Erythroblast (primary cell): ENCODE data around the gene LANCL2.
"Not testable (repeated sequence)": the region's sequence is repeated elsewhere in the genome, so short reads cannot be mapped to it uniquely, and the experiment has no call there.

Experiments
- DNase-seq, 2 experiments: peaks; one replicate each; lab custom pipeline; 2025; lab: John Stamatoyannopoulos, UW
- GATA1 ChIP-seq: IDR thresholded peaks from 2 replicates; pipeline ENCODE4 v1.6.1; 2011; ENCODE audit warnings: low read depth, mild to moderate bottlenecking, control low read depth, low read length, moderate library complexity
- POLR2A ChIP-seq: IDR thresholded peaks from 2 replicates; pipeline ENCODE4 v1.6.1; 2011; ENCODE audit warnings: mild to moderate bottlenecking, low read length

The LANCL2 gene

DNA sequence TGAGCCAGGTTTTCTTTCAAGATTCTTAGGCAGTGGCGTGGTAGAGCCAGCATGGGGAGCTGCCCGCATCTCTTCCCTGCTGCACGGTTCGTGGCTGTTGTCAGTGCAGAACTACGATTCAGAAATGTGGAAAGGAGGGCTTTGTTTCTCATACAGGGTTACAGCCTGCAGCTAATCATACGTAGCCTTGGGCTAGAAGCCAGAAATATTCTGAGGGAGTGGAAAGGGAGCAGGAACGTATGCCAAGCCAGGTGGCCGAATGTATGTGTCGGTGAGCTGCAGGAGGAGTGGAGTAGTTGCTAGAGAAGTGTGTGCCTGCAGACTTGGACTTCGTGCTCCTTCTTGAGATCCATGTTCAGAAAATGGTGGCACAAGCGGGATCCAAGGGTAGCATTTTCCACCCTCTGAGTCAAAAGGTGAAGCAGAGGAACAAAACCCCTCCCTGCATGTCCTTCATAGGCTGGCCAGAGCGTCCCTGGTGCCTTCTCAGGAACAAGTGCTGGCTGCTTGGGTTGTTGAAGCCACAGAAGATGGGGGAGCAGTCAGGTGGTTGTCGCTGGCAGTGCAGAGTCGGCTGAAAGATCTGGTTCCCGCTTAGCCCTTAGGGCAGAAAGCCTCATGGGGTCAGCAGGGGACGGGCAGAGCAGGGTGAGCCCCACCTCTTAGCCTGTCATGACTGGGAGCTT lies 40.9 kb downstream of the LANCL2 start:
- TF ChIP-seq GATA1 (no peak), POLR2A (no peak)
- no peak for DNase-seq

DNA sequence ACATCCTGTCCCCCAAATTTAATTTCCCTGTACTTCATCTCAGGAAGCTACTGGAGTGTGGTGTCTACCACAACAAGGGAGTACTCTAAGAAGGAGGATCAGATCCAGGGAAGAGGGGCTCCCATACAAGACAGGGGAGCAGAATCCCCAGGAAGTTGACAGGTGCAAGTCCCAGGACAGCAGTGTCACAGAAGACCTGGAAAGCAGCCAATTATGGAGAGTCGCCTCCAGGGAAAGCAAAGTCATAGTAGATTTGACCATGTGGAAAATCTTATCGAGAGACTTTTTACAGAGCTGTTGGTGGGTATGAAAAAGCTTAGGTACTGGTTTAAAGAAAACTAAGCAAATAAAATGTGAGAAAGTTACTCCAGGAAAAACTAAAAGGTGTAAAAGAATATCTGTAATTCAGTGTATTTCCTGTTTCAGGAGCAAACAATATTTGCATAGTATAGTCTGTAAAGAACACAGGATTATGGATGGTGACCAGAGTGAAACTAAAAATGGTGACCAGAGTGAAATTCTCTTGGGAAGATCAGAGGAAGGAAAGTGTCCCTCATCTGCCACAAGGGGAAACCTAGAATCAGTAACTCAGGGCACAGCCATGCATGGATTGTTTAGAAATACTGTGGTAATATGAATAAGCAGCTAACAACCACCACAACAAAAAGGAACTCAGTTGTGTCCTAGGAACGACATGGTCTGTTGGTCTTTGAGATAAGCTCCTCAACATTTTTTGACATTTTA lies 44.5 kb downstream of the LANCL2 start:
- DNase-seq: peak in 1 of 2 experiments; percentile 21
- no peak for TF ChIP-seq GATA1
- no peak for TF ChIP-seq POLR2A

DNA sequence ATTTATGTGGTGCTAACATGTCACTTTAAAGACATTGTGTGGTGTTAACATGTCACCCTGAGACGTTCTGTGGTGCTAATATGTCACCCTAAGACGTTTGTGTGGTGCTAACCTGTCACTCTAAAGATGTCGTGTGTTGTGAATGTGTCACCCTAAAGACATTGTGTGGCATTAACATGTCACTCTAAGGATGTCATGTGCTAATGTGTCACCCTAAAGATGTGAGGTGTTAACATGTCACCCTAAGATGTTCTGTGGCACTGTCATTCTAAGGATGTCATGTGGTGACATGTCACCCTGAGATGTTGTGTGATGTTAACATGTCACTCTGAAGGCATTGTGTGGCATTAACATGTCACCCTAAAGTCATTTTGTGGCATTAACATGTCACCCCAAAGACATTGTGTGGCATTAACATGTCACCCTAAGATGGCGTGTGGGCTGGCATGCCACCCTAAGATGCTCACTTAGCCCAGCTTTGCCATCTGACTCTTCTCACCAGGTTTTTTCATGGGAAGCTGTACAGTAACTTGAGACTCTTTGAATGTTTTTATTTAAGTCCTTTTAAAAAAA lies 45.6 kb downstream of the LANCL2 start:
- no peak for DNase-seq

DNA sequence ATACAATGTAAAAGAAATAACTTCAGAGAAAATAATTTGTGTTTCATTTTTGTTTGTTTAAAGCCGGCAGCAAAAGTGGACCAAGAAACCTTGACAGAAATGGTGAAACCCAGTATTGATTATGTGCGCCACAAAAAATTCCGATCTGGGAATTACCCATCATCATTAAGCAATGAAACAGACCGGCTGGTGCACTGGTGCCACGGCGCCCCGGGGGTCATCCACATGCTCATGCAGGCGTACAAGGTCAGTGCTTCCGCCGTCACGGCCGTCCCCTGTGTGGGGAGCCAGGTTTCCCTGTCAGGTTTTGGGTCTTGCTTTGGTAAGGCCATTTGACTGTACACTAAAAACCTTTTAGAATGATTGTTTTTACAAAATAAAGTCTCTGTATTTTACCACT lies 46.7 kb downstream of the LANCL2 start:
- no peak for DNase-seq
- TF ChIP-seq GATA1: no peak
- TF ChIP-seq POLR2A: no peak

More for the DNA sequence above, 45.6 kb downstream of the LANCL2 start:
- TF ChIP-seq GATA1 (no peak), POLR2A (no peak)

DNA sequence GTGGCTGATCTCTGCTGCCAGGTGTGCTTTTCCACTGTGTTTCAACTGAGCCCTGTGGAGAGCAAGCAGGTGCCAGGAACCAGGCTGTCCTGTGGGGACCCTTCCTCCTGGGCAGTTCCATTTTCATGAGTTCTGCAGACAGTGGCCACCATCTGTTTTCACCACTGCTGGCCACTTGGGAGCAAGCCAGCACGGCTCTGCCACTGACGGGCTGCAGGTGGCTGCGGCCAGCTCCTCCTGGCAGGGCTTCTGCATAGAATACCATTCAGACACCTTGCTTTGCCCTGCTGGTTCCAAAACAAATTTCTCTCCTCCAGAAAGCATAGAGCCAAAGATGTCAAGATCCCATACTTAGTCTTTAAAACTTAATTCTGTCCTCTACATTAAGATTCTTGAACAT lies 48.3 kb downstream of the LANCL2 start:
- no peak for DNase-seq
- no peak for TF ChIP-seq GATA1
- no peak for TF ChIP-seq POLR2A

DNA sequence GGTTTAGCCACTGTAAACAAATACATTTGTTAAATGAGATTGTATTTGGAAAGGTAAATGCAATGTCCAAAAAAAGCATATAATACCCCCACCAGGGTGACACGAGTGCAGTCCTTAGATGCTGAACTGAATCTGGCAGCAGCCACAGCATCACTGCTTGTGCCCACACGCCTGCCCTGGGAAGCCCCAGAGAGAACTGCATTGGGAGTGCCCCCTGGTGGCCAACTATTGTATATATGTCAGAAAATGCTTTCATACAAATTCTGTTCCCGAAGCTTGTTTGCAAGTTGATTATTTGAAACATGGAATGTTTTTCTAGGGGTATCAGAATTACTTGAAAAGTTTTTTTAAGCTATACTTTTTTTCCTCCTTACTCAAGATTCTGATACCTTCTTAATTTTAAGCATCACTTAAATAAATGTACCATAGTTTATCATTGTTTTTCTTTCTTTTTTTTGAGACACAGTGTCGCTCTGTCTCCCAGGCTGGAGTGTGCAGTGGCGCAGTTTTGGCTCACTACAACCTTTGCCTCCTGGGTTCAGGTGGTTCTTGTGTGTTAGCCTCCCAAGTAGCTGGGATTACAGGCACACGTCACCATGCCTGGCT lies 50.1 kb downstream of the LANCL2 start:
- peak; percentile 73 to 84 for DNase-seq
- TF ChIP-seq GATA1: no peak
- no peak for TF ChIP-seq POLR2A

DNA sequence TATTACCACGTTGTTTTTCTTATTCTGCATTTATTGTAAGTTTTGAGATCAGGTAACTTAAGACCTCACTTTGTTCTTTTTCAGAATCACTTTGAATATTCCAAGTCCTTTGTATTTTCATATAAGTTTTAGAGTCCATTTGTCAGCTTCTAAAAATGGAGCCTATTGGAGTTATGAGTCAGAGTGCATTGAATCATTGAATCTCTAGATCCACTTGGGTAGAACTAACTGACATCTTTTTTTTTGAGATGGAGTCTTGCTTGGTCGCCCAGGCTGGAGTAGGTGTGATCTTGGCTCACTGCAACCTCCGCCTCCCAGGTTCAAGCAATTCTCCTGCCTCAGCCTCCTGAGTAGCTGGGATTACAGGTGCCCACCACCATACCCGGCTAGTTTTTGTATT lies 52.3 kb downstream of the LANCL2 start:
- not testable (repeated sequence) for DNase-seq

DNA sequence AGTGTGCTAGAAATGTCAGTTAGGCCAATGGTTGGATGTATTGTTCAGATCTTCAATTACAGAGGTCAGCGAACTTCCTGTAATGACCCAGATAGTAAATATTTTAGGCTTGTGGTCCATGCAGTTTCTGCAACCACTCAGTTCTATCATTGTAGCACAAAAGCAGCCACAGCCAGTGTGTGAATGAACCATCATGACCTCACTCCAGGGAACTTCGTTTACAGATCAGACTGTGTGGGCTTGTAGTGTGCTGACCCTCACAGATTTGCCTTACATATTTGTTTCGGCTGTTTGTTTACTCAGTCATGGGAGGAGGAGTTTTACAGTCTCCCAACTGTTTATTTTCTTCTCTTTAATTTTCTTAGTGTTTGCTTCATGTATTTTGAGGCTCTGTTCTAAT lies 55.4 kb downstream of the LANCL2 start:
- no peak for DNase-seq
- no peak for TF ChIP-seq POLR2A
- TF ChIP-seq GATA1: no peak

DNA sequence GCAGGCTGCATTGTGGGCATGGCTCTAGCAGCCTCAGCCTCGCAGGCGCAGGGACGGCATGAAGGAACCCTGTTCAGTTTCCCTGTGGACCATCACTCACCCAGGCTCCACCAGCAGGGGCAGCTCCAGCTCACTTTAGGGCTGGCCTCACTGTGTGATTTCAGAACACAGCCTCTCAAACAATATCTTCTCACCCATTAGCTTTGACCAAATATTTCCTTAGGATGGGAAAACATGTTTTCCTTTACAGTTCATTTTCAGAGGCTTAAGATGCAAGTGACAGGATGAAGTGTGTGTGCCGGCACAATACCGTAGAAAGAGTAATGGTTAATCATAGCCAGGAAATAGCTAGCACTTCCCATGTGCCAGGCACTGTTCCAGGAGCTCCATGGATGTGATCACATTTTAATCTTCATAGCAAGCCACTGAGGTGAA lies 58.2 kb downstream of the LANCL2 start:
- TF ChIP-seq GATA1: no peak
- no peak for DNase-seq

DNA sequence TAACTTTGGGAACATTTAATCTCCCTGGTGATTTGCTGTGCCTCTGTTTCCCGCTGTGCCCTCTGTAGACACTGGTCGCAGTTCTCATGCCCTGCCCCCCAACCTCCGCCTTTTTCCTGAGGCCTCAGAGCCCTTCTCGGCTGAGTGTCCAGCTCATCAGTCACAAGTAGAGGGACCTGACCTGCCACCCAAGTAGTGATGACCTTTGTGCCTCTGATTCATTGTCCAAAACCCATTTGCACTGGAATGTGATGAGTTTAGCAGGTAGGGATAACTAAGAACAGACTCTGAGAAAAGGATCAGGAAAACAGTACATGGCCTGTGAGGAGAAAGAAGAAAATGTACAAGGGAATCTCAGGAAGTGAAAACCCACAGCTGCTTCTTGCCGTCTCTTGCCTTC lies 58.8 kb downstream of the LANCL2 start:
- TF ChIP-seq POLR2A: no peak
- no peak for TF ChIP-seq GATA1
- no peak for DNase-seq

DNA sequence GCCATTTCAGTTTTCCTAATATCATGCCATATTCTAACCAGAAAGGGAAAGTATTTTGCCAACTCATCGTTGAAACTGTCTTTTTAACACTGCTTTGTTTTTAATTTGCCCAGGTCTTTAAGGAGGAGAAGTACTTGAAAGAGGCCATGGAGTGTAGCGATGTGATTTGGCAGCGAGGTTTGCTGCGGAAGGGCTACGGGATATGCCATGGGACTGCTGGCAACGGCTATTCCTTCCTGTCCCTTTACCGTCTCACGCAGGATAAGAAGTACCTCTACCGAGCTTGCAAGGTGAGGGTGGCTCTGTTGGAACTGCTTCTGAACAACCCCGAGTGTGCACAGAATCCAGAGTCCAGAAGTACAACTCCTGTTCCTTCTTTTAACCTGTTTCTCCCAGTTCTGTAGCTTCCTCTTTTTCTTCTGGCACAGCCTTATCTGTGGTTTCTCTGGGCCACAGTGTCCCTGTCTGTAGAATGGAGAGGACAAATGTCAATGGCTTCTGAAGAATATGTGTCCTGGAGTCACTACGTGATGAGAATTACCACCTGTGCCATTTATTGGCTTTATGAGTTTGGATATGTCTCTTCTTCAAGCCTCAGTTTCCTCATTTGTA lies 60.1 kb downstream of the LANCL2 start:
- no peak for DNase-seq
- TF ChIP-seq POLR2A (no peak), GATA1 (no peak)

DNA sequence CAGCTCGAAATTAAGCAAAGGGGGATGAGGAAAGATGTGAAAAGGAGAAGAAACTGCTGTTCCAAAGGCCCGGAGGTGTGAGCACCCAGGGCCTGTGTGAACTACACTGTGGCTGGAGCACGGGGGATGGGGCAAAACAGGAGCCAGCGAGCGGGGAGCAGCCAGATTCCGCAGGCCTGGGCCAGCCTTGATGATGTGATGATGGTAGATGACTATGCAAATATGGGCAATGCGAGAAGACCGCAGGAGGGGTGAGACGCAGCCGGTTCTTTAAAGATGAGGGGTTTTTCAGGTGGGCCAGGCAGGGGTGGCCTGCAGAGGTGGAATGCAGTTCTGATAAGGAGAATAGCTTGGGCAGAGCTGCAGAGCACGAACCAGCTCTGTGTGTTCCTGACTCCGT lies 61.5 kb downstream of the LANCL2 start:
- TF ChIP-seq POLR2A: no peak
- no peak for TF ChIP-seq GATA1
- DNase-seq: no peak

DNA sequence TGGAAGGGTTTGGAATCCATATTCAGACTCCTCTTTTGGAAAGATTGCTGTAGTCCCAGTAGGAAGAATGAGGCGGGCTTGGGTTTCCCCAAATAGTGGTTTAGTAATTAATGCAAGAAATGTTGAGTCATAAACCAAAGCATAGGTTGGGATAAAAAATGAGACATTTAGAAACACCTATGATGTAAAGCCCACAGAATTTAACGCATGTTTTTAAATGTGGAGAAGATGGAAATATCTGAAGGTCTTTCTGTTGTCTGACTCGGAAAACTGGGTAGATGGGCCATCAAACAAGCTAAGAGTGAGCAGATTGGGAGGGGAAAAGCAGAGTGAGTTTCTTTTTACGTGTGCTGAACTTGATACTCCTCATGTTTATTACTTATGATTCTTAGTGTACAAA lies 62.2 kb downstream of the LANCL2 start:
- no peak for DNase-seq
- no peak for TF ChIP-seq GATA1
- TF ChIP-seq POLR2A: no peak

DNA sequence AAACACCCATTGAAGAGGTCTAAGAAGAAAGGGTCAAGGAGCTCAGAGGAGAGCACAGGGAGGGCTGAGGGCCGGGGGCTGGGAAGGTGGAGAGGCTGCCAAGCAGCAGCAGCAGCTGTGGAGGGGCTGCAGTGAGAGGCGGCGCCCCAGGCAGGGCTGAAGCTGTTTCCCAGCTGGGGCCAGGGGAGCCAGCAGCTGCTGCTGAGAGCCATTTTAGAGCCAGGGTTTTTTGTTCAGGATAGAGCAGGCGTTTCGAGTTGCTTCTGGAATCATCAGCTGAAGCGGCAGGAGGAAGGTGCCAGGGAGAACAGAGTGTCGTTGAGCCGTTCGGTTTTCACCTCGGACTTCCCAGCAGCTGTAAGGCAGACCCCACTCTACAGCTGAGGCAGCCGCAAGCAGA lies 62.7 kb downstream of the LANCL2 start:
- no peak for DNase-seq
- TF ChIP-seq POLR2A: no peak
- TF ChIP-seq GATA1: no peak
